Left renal cortex interstitium (tissue), 4 donors: Measurements from ENCODE around the gene ANKRD12. TPM values are rescaled to one million over a fixed set of nuclear protein-coding genes. Genes with fewer than 3 reads are reported as not detected.
A peak's percentile ranks its signal among the peaks of the same experiment; 100 is the strongest.

ENCODE experiments used
- DNase-seq, 4 donors: peaks; one replicate each; pipeline ENCODE4 v3.0.0-alpha.2; 2013; ENCODE audit warnings: low read depth in 4 of 4, low spot score in 2 of 4, missing footprints in 1 of 4
- polyA plus RNA-seq, 4 donors: library from polyadenylated mRNA; unstranded; fragments of 120-200 nt; gene quantifications; one replicate each; pipeline ENCODE4 v1.2.1, GENCODE V29; 2013; ENCODE audit not compliant: insufficient read length in 4 of 4

ANKRD12 gene
- polyA plus RNA-seq, 4 donors: 29.4 to 32.0 (median 30.7) TPM

DNA sequence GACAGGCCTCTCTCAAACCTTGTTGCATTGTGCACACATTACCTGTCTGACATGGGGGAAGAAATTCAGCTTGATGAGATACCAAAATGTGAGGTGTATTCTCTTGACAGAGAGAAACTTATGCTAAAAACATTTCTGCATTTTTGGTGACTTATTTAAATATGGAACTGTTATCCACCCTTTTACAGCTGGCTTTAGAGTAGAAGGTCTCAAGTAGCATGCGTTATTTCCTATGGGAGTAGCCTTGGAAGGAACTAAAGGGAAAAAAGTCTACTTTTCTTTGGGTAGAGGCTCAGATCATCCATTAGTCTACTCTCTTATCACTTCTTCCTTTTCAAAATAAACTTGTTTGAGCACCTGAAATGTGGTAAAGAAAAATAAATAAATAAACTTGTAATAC lies 141.4 kb downstream of the ANKRD12 start:
- no peak for DNase-seq

DNA sequence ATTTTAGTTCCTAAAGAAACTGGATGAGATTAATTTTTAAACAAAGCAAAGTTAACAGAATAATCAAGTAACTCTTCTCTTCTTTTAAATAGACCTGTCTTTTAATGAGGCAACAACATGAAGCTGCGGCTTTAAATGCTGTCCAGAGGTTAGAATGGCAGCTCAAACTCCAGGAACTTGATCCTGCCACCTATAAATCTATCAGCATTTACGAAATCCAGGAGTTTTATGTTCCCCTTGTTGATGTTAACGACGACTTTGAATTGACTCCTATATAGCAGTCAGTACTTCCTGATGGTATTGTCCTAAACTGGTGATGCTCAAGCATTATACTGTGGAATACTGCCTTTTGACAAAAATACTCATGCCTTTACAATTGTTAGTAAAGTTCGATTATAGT lies 144.3 kb downstream of the ANKRD12 start:
- peak in 3 of 4 donors; percentile 11 to 24 (median 20) for DNase-seq

DNA sequence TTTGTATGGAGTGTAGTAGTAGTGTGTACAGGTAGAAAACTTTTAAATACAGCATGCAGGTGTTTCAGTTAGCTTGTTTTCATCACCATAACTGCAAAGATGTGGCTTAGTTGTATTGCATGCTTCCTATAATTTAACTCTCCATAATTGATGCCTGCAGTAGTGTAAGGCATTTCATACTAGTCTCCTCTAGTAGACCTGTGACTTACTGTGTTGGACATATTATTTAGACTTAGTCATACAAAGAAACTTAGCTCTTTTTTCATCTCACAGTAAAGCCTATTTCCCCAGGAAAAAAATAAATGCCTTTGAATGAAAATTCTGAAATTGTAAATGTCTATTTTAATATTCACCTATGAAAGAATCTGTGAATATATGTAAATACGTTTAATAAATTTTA lies 145.2 kb downstream of the ANKRD12 start:
- DNase-seq: no peak

DNA sequence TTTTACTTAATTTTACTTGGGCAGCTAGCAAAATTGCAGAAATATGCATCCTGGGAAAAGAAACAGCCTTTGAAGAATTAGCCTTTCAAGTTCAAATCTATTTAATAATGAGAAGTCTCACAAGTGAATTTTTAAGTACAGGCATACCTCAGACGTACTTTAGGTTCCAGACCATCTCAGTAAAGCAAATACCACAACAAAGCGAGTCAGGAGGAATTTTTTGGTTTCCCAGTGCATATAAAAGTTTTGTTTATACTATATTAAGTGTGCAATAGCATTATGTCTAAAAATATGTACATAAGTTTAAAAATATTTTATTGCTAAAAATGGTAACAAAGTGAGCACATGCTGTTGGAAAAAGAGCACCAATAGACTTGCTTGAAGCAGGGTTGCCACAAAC lies 147.2 kb downstream of the ANKRD12 start:
- no peak for DNase-seq

DNA sequence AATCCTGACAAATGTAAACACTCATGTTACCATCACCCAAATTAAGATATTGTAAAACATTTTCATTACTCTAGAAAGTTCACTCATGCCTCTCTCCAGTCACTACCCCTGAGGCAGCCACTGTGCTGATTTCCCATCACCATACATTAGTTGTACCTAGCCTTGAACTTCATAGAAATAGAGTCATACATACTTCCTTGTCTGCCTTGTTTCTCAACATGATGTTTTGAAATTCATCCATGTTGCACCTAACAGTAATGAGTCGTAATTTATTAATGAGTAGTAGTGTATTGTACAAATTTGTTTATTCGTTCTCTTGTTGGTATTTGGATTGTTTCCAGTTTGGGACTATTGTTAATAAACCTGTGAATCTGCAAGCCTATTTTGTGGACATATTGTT lies 149.0 kb downstream of the ANKRD12 start:
- DNase-seq: no peak

DNA sequence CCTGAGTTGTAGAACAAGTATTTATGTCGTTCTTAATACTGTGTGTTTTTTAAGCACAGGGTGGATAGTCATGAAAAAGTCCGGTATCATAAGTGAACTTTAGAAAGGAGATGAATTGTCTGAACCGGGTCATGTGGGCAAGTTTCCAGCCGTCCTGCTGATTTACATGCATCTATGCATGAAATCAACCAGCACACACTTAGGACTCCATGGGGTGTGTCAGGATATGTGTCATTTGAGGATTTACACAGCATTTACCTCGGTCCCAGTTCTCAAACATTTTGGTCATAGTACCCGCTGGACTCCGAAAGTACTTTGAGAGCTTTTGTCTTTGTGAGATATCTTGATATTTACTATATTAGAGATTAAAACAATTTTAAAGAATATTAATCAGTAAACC lies 150.5 kb downstream of the ANKRD12 start:
- no peak for DNase-seq

DNA sequence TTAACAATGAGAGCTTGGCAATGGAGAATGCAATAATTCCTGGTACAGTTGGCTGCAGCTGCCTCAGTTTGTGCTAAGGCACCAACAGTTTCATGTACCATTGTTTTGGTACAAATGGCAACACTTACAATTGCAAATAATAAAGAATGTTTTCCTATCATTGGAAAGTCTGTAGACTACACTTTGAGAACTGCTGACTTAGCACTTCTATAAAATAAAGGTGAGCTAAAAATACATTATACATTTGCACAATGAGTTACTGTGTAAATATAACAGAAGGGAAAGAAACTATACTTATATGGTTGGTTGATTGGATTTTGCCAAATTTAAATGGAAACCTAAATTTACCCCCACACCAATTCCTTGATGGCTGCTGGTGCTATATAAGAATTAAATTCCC lies 153.1 kb downstream of the ANKRD12 start:
- DNase-seq: no peak

DNA sequence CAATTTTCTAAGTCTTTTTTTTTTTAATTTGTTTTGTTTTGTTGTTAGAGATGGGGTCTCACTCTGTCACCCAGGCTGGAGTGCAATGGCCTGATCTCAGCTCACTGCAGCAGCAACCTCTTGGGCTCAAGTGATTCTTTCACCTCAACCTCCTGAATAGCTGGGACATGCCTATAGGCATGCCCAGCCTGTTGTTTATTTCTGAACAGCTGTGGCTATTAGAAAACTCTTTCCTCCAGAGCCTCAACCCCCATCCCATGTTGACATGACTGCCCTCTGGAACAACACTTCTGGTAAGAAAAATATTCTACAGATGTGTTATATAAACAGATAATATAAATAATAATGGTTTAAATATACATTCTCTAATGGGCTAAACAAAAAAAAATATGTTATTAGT lies 153.6 kb downstream of the ANKRD12 start:
- DNase-seq: no peak

DNA sequence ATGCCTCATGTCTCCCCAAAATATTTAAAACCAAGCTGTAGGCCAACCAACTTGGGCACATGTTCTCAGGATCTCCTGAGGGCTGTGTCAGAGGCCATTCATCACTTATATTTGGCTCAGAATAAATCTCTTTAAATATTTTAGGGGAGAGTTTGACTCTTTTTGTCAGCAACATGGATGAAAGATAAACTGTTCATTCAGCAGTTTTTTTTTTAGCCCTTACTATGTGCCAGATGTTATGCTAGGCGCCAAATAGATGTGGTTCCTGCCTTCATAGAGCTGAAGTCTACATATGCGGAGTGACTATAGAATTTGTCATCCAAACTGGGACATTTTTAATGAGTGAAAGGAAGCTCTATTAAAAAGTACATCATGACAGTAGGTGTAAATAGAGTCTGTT lies 155.5 kb downstream of the ANKRD12 start:
- DNase-seq: no peak

DNA sequence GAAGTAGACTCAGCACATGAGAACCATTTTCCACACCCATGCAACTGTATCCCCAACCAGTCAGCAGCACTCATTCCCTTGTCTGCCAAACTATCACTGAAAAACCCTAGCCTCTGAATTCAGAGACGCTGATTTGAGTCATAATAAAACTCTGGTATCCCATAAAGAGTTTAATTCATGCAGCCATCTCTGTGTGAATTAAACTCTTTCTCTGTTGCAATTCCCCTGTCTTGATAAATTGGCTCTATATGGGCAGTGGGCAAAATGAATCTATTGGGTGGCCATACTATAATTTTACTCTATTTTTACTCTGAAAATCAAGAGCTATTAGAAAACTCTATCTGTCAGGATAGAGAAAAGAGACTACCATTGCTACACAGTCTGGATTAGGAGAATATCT lies 157.4 kb downstream of the ANKRD12 start:
- DNase-seq: no peak

DNA sequence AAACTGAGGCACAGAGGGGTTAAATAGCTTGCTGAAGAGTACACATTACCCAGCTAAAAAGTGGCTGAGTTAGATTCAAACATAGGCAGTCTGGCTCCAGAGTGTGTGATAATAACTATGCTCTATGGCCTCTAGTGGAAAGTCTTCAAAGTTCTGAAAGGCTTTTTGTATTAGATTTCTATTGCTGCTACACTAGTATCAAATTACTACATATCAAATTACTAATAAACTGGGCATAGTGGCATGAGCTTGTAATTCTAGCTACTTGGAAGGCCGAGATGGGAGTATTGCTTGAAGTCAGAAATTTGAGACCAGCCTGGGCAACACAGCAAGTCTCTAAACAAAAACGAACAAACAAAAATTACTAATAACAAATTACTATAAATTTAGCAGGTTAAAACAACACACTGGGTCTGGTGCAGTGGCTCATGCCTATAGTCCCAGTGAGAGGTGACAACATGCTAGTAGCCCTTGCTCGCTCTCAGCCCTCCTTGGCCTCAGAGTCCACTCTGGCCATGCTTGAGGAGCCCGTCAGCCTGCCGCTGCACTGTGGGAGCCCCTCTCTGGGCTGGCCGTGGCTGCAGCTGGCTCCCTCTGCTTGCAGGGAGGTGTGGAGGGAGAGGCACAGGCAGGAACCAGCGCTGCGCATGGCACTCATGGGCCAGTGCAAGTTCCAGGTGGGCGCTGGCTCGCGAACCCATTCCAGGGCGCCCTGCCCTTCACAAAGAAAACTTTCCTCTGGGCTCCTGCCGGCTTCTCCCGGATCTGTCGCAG lies 159.8 kb downstream of the ANKRD12 start:
- no peak for DNase-seq

DNA sequence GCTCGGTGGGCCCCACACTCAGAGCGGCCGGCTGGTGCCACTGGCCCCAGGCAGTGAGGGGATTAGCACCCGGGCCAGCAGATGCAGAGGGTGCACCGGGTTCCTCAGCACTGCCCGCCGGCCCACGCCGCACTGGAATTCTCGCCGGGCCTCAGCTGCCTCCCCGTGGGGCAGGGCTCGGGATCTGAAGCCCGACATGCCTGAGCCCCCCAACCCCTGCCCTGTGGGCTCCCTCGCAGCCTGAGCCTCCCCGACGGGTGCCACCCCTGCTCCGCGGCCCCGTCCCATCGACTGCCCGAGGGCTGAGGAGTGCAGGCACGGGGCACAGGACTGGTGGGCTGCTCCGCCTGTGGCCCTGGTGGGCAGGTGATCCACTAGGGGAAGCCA lies 160.4 kb downstream of the ANKRD12 start:
- no peak for DNase-seq

DNA sequence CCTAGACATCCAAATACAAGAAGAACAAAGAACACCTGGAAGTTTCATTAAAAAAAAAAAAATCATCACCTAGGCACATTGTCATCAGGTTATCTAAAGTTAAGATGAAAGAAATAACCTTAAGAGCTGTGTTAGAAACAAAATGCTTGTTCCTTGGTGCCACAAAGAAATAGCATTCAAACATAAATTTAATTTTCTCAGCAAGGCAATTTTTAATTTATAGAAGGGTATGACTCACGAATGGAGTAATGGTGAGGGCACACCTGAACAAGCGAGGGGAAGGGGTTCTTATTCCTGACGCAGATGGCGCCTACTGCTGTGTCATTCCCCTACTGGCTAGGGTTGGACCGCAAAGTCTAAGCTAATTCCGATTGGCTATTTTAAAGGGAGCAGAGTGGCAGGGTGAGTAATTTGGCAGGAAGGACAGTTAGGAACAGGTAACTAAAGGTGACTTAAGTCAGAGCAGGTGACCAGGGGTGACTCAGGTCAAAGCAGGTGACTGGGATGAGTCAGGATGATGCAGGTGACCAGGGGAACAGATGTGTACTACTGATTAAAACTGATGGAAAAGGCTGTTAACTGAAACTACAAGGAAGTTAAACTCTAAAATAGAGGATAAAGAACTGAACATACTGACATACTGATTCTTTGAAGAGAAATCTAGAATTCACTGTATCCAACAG lies 167.9 kb downstream of the ANKRD12 start:
- DNase-seq: no peak

DNA sequence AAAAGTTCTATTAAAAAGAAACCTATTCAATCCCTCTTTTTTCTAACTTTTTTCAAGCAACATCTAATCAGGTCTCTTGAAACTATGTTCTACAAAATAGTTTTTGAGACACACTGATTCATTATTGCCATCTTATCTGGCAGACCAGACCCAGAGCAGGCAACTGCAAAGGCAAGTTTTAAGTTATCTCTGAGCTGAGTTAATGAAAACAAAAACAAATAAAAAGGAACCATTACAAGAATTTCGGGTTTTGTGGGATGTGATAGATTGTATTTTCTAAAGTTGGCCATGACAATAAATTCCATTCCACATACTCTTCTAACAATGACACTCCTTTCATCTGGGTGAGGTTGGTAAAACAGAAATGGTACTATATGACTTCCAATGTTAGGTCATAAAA lies 182.8 kb downstream of the ANKRD12 start:
- no peak for DNase-seq

DNA sequence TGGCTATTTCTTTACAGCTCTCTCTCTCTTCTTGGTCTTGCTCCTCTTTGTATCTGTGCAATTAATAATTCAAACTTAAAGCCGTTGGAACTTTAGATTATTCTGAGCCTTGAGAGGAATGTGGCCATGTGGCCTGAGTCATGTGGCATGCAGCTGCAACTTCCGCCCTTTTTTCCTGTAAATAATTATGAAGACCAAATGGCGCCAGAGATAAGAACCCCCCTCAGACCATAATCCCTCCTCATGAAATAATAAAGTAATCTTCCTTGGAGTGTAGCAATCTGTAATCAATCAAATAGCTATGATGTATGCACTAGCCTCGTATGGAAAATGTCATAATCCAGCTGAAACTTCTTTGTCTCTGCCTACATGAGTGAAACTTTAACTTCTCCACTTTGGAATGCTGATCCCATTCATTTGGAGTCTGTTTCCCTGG lies 184.5 kb downstream of the ANKRD12 start:
- DNase-seq: peak; percentile 15 to 45 (median 34)

DNA sequence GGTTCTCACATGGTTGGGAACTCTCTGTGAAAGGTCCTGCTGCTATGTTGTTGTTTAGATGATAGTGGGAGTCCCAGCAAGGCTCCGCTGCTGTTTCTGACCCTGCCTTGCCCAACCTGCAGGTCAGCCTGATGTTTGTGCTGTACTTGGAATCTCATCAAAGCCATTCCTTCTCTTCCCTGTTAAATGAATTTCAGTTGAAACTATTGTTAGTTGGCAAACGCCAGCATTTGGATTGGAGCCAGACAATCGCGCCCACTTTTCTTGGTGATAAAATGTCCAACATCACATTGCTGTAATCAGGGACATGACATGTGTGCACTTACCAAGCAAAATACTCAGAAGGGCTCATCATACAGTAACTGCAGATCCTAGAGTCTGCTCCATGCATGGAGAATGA lies 185.2 kb downstream of the ANKRD12 start:
- no peak for DNase-seq

DNA sequence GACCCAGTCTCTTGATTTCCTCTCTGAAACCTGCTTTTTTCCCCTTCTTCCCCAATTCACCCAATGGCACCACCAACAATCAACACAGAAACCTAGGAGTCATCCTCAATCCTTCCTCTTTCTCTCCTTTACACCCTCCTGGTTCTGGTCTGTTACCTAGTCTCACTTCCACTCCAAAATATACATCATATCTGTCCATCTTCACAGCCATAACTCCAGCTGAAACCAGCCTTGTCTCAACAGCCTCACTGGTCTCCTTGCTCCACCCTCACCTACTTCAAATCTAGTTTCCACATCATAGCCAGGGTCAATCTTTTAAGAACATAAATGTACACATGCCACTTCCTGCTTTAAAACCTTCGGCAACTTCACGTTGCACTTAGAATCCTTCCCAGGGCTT lies 186.2 kb downstream of the ANKRD12 start:
- no peak for DNase-seq

DNA sequence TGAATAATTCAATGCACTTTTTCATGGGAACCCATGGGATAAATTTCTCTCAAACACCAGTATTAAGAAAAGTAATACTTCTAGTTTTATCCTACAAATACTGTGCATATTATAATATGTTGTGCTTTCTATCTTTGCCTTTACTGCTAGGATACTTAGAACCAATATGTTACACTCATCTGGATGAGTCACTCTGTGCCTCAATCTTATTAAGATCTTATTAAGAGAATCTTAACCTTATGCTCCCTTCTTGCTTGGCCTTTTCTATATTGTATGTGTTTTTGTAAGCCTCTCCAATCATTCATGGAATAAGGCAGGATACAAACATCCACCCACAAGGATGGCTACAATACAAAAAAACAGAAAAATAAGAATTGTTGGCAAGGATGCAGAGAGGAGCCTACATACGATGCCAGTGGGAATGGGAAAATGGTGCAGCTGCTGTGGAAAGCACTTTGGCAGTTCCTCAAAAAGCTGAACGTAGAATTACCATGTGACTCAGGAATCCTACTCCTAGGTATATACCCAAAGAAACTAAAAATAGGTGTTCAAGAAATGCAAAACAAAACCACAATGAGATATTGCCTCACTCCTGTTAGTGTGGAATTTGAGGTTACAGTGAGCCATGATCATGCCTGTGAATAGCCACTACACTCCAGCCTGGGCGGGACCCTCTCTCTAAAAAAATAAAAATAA lies 187.3 kb downstream of the ANKRD12 start:
- no peak for DNase-seq

DNA sequence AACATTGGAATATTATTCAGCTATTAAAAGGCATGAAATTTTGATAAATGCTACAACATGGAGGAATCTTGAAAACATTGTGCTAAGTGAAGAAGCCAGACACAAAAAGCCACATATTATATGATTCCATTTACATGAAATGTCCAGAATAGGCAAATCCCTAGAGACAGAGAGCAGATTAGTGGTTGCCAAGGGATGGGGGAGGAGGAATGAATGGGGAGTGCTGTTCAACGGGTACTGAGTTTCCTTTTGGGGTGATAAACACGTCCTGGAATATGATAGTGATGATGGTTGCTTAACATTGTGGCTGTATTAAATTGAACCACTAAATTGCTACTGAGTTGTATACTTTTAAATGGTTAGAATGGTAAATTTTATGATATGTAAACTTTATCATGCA lies 189.1 kb downstream of the ANKRD12 start:
- no peak for DNase-seq

DNA sequence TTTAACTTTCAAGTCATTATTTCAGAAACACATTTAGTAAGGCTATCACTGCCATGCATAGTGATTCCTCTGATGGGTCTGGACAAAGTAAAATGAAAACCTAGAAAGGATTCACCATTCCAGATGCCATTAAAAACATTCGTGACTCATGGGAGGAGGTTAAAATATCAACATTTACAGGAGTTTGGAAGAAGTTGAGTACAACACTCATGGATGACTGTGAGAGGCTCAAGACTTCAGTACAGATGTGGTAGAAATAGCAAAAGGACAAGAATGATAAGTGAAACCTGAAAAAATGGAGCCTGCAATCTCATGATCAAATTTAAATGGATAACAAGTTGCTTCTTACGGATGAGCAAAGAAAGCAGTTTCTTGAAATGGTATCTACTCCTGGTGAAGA lies 192.2 kb downstream of the ANKRD12 start:
- no peak for DNase-seq

DNA sequence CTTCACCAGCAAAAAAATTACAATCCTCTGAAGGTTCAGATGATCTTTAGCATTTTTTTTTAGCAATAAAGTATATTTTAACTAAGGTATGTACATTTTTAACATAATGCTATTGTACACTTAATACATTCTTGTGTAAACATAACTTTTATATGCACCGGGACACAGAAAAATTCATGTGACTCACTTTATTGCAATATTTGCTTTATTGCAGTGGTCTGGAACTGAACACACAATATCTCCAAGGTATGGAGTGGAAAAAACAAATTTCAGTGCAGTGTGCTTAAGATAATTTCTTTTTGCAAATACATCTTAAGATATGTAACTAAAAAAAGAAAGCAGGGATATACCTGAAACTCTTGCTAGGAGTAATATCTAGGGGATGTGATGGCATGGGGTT lies 192.9 kb downstream of the ANKRD12 start:
- DNase-seq: no peak

DNA sequence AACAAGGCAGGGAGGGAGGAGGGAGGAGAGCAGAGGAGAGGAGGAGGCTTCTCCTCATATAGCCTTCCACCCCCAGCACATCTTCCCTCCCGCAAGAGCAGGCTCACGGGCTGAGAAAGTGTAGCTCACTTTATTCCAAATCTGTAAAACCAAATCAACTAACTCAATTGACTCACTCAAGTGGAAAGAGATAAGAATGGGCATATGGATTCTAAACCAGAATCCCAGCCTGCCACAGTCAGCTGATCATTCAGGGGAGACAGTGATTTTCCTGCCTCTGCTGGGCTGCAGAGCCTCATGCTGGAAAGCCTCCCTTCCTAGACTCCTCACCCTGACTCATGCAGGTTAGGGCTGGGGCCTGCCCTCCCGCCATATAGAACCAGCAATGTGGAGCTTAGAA lies 193.8 kb downstream of the ANKRD12 start:
- no peak for DNase-seq
